AML-193 (cell line): Measurements from ENCODE around the gene PLBD2.

Source experiments
- DNase-seq, 2 experiments: peaks; one replicate each; lab custom pipeline; 2025; lab: John Stamatoyannopoulos, UW

Gene PLBD2

DNA sequence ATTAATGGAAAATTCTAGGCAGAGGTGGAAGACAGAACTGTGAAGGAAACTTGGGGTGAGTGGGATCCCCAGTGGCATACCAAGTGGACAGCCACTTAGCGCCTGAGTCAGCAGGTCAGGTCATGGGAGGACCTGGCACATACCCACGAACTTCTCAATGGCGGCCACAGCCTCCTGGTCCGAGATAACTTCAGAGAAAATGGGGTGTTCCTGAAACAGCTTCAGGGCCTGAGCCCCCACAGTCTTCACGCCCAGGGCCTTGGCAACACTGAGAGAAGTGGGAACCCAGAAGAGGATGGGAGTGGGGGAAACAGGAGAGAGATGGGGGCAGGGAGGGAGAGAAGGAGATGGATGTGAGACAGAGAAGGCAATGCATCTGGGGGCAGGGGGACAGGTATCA, 35.4 kb downstream of the PLBD2 start:
- DNase-seq, result no peak

DNA sequence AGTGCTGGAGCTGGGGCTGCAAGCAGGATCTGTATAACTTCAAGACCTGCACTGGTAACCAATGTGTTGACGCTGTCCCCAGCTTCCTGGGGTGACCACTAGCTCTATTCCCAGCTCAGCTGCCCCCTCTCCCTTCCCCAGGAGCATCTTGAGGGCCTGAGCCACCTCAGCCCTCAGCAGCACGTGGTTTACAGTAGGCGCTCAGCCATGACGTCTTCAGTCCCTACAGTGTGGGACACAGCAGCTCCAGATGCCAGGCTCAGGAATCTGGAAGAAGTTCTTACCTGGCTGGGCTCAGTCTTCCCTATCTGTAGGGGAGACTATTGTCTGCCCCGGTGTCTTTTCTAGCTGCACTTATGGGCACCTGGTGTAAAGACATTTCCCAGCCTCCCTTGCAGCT, 36.7 kb downstream of the PLBD2 start:
- no peak for DNase-seq

DNA sequence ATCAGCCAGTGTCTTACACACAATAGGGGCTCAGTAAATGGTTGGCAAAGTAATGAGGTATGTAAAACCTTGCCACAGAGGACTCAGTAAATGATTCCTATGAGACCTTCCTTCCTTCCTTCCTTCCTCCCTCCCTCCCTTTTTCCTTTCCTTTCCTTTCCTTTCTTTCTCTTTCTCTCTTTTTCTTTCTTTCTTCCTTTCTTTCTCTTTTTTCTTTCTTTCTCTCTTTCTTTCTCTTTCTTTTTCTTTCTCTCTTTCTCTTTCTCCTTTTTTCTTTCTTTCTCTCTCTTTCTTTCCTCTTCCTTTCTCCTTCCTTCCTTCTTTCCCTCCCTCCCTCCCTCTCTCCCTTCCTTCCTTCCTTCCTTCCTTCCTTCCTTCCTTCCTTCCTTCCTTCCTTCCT, 37.8 kb downstream of the PLBD2 start:
- DNase-seq, result no peak

GRCh38 chr12:113396828-113397496, 38.6 kb downstream of the PLBD2 start:
- no peak for DNase-seq

- no peak for DNase-seq
Observed at GRCh38 chr12:113397497-113398197, 39.3 kb downstream of the PLBD2 start.

- DNase-seq, result no peak
Observed at GRCh38 chr12:113398346-113399290, 40.2 kb downstream of the PLBD2 start.

DNA sequence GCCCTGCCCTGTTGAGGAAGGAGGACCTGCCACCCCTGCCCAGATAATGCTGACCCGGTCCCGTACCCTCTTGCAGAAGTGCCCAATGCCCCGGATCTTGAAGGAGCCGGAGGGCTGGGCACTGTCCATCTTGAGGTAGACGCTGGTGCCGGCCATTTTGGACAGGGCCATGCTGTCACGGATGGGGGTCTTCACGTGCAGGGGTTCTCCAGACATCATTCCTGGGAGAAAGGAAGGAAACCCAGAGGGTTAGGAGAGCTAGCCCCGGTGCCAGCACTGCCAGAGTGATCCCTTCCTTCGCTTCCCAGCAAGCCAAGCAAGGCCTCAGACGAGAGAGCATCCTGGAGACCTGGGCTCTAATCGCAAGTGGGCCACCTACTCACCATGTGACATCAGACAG, 41.1 kb downstream of the PLBD2 start:
- no peak for DNase-seq

DNA sequence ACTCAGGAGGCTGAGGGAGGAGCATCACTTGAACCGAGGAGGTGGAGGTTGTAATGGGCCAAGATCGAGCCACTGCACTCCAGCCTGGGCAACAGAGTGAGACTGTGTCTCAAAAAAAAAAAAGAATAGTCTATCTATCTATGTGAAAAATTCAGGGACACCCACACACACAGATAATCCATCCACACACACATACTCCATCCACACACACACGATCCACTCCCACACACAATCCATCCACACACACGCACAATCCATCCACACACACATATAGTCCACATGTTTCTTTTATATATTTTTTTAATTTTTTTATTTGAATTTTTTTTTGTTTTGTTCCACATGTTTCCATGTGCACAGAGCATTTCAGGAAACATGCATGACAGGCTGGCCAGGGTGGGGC, 42.0 kb downstream of the PLBD2 start:
- no peak for DNase-seq

- no peak for DNase-seq
Observed at GRCh38 chr12:113401066-113402000, 42.9 kb downstream of the PLBD2 start.

DNA sequence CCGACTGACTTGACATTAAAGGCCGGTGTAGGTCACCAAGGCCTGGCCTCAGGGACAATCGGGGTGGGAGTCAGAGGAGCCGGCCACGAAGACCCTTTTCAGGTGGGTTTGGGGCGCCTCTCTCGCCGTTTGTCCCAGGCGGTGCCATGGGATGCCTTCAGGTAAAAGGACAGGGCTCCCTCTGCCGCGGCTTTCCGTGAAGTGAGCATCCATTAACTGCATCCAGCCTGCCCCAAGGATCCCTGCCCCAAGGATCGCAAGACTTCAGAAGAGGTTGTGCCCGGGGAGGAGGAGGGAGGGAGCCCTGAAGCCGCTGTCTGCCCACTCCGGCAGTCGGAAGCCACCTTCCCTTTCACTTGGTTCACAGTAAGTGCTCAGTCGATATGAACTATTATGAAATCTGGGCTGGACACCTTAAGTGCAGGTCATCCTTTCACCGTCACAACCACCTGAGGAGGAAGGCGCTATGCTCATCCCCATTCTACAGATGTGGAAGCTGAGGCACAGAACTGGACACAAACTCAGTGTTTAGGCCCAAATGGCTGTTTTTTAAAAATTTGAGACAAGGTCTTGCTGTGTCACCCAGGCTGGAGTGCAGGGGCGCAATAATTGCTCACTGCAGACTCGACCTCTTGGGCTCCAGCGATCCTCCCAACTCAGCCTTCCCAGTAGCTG, 44.3 kb downstream of the PLBD2 start:
- DNase-seq, result no peak

GRCh38 chr12:113403435-113404415, 45.3 kb downstream of the PLBD2 start, which contains the start of gene SDS:
Gene SDS, minus strand, starts transcription at chr12:113403887. Its CDS starts 4,179 bp downstream, at chr12:113399708.
- peak; percentile 30 to 32 for DNase-seq

DNA sequence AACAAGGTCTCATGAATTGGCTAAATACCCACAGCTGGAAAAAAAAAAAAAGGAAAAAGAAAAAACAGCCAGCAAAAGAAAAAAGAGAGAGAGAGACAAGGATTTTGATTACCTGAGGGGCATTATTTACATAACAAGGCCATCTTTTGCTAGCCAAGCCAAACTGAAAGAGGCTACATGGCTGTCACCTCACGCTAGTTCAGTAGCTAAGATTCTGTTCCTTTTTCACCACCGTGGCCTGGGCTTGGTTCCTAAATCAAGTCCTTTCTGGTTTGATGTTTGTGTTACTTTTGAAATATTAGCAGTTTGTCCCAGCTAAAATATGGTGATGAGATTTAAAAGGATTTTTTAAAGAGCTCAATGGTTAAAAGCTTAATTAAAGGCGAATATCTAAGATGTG, 47.3 kb downstream of the PLBD2 start:
- DNase-seq, result no peak

DNA sequence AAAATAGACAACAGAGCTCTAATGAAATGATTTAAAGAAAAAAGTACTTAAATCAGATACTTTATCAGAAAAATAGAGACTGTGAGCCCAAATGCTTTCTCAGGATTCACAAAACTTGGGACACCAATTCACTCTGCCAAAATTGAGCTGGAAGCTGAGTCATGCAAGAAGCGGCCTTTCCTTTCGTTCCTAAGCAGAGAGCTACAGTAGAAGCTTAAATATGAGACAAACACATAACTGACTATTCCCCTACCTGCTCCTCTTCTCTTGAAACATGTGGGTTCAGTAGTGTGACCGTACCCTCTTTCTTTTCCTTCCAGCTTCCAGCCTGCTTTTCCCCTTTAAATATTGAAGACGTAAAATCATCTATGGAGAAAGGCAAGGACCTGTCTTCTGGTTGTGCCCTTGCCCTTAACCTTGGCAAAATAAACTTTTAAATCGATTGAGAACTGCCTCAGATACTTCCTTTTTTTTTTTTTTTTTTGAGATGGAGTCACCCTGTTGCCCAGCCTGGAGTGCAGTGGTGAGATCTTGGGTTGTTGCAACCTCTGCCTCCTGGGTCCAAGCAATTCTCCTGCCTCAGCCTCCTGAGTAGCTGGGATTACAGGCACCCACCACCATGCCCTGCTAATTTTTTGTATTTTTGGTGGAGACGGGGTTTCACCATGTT, 49.7 kb downstream of the PLBD2 start:
- DNase-seq, result no peak

DNA sequence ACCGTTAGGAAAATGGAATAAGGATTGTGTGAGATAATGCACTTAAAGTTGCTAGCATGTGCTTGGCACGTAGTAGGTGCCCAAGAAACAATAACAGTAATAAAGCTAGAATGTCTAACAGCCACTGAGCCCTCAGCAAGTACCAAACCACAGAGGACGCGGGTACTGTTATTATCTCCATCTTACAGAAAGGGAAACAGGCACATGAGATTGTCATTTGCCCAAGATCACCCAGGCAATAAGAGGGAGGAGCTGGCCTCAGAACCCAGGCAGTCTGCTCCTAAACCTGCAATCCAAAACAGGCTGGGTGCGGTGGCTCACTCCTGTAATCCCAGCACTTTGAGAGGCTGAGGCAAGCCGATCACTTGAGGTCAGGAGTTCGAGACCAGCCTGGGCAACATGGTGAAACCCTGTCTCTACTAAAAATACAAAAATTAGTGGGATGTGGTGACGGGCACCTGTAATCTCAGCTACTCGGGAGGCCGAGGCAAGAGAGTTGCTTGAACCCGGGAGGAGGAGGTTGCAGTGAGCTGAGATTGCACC, 50.4 kb downstream of the PLBD2 start:
- no peak for DNase-seq

- no peak for DNase-seq
Observed at GRCh38 chr12:113409462-113410124, 51.2 kb downstream of the PLBD2 start.

DNA sequence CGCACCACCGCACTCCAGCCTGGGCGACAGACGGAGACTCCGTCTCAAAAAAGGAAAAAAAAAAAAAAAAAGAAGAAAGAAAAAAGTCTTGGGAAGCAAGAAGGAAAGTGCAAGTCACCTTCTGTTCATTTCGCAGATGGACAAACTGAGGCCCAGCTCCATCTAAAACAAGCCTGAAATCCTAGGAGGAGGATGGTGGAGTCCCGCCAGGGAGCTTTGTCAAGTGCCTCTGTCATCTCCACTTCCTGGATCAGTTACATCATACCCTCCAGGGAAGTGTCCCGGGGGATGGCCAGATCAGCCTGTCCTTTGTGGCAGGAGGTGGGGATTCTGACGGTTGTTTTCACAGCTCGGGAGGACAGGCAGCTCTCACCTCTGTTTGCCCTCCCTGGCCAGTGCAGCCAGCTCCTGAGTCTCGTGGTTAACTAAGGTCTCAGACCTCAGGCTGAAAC, 55.1 kb downstream of the PLBD2 start:
- no peak for DNase-seq

DNA sequence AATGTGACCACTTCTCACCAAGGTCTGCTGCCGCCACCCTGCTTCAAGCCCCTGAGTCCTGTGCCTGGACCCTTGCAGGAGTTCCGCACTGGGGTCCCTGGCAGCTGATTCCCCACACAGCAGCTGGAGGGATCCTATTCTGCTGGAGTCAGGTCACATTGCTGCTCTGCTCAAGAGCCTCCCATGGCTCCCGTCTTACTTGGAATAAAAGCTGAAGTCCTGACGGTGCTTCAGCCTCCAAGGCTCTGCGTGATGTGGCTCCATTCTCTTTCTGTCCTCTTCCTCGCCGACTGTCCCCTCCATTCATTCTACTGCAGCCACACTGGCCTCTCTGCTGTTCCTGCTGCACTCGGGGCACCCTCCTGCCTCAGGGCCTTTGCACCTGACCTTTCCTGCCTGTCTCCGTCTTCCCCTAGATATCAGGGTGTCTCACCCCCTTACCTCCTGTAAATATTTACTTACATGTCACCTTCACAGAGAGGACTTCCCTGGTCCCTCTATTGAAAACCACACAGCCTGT, 56.2 kb downstream of the PLBD2 start:
- DNase-seq, result no peak
